ENCODE measurements around the gene RAB3A. TPM values are rescaled to one million over a fixed set of nuclear protein-coding genes. Genes with fewer than 3 reads are reported as not detected.

RAB3A gene
- total RNA-seq, 1 donor from 2014 or later, result 42.0 TPM

- FAIRE-seq (no peak), DNase-seq (ENCODE audit: low spot score in 2 of 2) (no peak)
Measured at GRCh38 chr19:18155095-18156087, 48.5 kb downstream of the RAB3A start.

GRCh38 chr19:18153556-18154134 is 50.2 kb downstream of the RAB3A start:
- no peak for DNase-seq (ENCODE audit: low spot score in 2 of 2)
- no peak for FAIRE-seq

- peak; percentile 98 to 100 for DNase-seq (ENCODE audit: low spot score in 2 of 2)
- no peak for FAIRE-seq
Measured at GRCh38 chr19:18152817-18153555, 50.9 kb downstream of the RAB3A start, which contains the start of gene PIK3R2. Gene PIK3R2 (plus strand): TSS chr19:18153163. CDS start chr19:18155880, 2,717 bp downstream.

GRCh38 chr19:18152442-18152816 is 51.4 kb downstream of the RAB3A start:
- DNase-seq (ENCODE audit: low spot score in 2 of 2) (peak; percentile 94 to 97), FAIRE-seq (no peak)

GRCh38 chr19:18150776-18151624 is 52.8 kb downstream of the RAB3A start:
- DNase-seq (ENCODE audit: low spot score in 2 of 2), result no peak
- FAIRE-seq, result no peak

- no peak for DNase-seq (ENCODE audit: low spot score in 2 of 2)
- no peak for FAIRE-seq
Measured at GRCh38 chr19:18149596-18149975, 54.3 kb downstream of the RAB3A start.

- DNase-seq (ENCODE audit: low spot score in 2 of 2) (no peak), FAIRE-seq (no peak)
Measured at GRCh38 chr19:18147396-18147795, 56.4 kb downstream of the RAB3A start.

Small RNA genes within 50 kb of the gene (small RNA-seq; reads per million reads assigned to genes)
- gene IFI30, result not detected

Other genes starting within 250 kb of the RAB3A start
- 16.3 TPM for gene KCNN1, start 236.9 kb downstream of the RAB3A start, total RNA-seq
- 1.6 TPM for gene ARRDC2, start 195.9 kb downstream of the RAB3A start, total RNA-seq
- 0.41 TPM for gene IL12RB1, start 117.1 kb downstream of the RAB3A start, total RNA-seq
- gene MAST3, start 106.3 kb downstream of the RAB3A start, total RNA-seq, result 4.5 TPM
- 24.9 TPM for gene PIK3R2, start 50.9 kb downstream of the RAB3A start, total RNA-seq
- 0.41 TPM for gene IFI30, start 30.2 kb downstream of the RAB3A start, total RNA-seq
- gene MPV17L2, start 10.8 kb downstream of the RAB3A start, total RNA-seq, result 4.5 TPM
- gene PDE4C, start 22.4 kb upstream of the RAB3A start, total RNA-seq, result 1.2 TPM
- 0.41 TPM for gene IQCN, start 70.4 kb upstream of the RAB3A start, total RNA-seq
- gene JUND, start 77.6 kb upstream of the RAB3A start, total RNA-seq, result 35.5 TPM
- 80.3 TPM for gene LSM4, start 119.0 kb upstream of the RAB3A start, total RNA-seq
- gene PGPEP1, start 136.6 kb upstream of the RAB3A start, total RNA-seq, result 18.3 TPM
- gene GDF15, start 182.1 kb upstream of the RAB3A start, total RNA-seq, result not detected
- gene LRRC25, start 193.6 kb upstream of the RAB3A start, total RNA-seq, result 0.41 TPM
- gene SSBP4, start 215.4 kb upstream of the RAB3A start, total RNA-seq, result 69.3 TPM
- 62.8 TPM for gene ISYNA1, start 234.1 kb upstream of the RAB3A start, total RNA-seq

Data from frontal cortex (tissue), 4 donors.